ENCODE results near the gene CCDC171.
"Not testable (repeated sequence)": the region's sequence is repeated elsewhere in the genome, so short reads cannot be mapped to it uniquely, and the experiment has no call there.

The CCDC171 gene

GRCh38 chr9:15769547-15769946 lies 216.7 kb downstream of the CCDC171 start:
- no peak for DNase-seq

GRCh38 chr9:15778861-15779260 lies 226.0 kb downstream of the CCDC171 start:
- DNase-seq = no peak

- DNase-seq = no peak
Measured at GRCh38 chr9:15782106-15782505, 229.3 kb downstream of the CCDC171 start.

GRCh38 chr9:15785584-15785983 lies 232.7 kb downstream of the CCDC171 start:
- DNase-seq = no peak

- DNase-seq = no peak
Measured at GRCh38 chr9:15786616-15787015, 233.8 kb downstream of the CCDC171 start.

GRCh38 chr9:15810219-15810899 lies 257.5 kb downstream of the CCDC171 start:
- DNase-seq = not testable (repeated sequence)

GRCh38 chr9:15813076-15813475 lies 260.2 kb downstream of the CCDC171 start:
- no peak for DNase-seq

- DNase-seq = no peak
Measured at GRCh38 chr9:15824310-15824709, 271.5 kb downstream of the CCDC171 start.

- no peak for DNase-seq
Measured at GRCh38 chr9:15831384-15831783, 278.5 kb downstream of the CCDC171 start.

GRCh38 chr9:15834541-15834940 lies 281.7 kb downstream of the CCDC171 start:
- DNase-seq = no peak

- DNase-seq = peak in 3 of 6 experiments; percentile 10 to 31 (median 29)
Measured at GRCh38 chr9:15837079-15837679, 284.3 kb downstream of the CCDC171 start.

GRCh38 chr9:15842051-15842450 lies 289.2 kb downstream of the CCDC171 start:
- DNase-seq = no peak

GRCh38 chr9:15843316-15843715 lies 290.5 kb downstream of the CCDC171 start:
- DNase-seq = no peak

GRCh38 chr9:15843931-15844330 lies 291.1 kb downstream of the CCDC171 start:
- no peak for DNase-seq

GRCh38 chr9:15846611-15847010 lies 293.8 kb downstream of the CCDC171 start:
- DNase-seq = no peak

GRCh38 chr9:15849871-15850270 lies 297.0 kb downstream of the CCDC171 start:
- no peak for DNase-seq

- no peak for DNase-seq
Measured at GRCh38 chr9:15851766-15852165, 298.9 kb downstream of the CCDC171 start.

GRCh38 chr9:15856591-15856990 lies 303.7 kb downstream of the CCDC171 start:
- no peak for DNase-seq

GRCh38 chr9:15867334-15867733 lies 314.5 kb downstream of the CCDC171 start:
- no peak for DNase-seq

- DNase-seq = no peak
Measured at GRCh38 chr9:15867988-15868387, 315.1 kb downstream of the CCDC171 start.

- DNase-seq = peak in 1 of 6 experiments; percentile 1
Measured at GRCh38 chr9:15873573-15874177, 320.8 kb downstream of the CCDC171 start.

GRCh38 chr9:15882328-15882727 lies 329.5 kb downstream of the CCDC171 start:
- DNase-seq = no peak

GRCh38 chr9:15882883-15883282 lies 330.0 kb downstream of the CCDC171 start:
- no peak for DNase-seq

- DNase-seq = no peak
Measured at GRCh38 chr9:15885464-15885863, 332.6 kb downstream of the CCDC171 start.

All from stimulated activated naive CD4-positive, alpha-beta T cell (primary cell).